WTC11 (cell line): ENCODE data around the gene SLC30A2.

ENCODE experiments used
- CTCF ChIP-seq: fragments of 200-600 bp; IDR thresholded peaks from 2 replicates; pipeline ENCODE4 v1.8.0; 2022; ENCODE audit warnings: antibody characterized with exemption
- E2F1 ChIP-seq: sonication (generic); formaldehyde crosslinking; IDR thresholded peaks from 2 replicates; pipeline ENCODE4 v1.8.0; 2022; ENCODE audit warnings: mild to moderate bottlenecking, missing genetic modification reagents
- NR3C1 ChIP-seq: sonication (generic); formaldehyde crosslinking; conservative IDR thresholded peaks from 2 replicates; pipeline ENCODE4 v1.8.1; 2023; ENCODE audit warnings: low read depth, mild to moderate bottlenecking, missing genetic modification reagents

- no peak for TF ChIP-seq E2F1 (CRISPR knock-in tag)
- TF ChIP-seq CTCF, result no peak
- TF ChIP-seq NR3C1 (CRISPR knock-in tag), result no peak
Observed at GRCh38 chr1:26015358-26015757, 30.6 kb downstream of the SLC30A2 start.
